Suprapubic skin (tissue), 4 donors: Measurements from ENCODE around the gene B3GALT5. TPM values are rescaled to one million over a fixed set of nuclear protein-coding genes. Genes with fewer than 3 reads are reported as not detected.

Experiments
- DNase-seq, 2 donors: peaks; one replicate each; pipeline ENCODE4 v3.0.0-alpha.2; 2019; ENCODE audit warnings: low spot score in 2 of 2
- H3K27ac ChIP-seq: fragments of 200-600 bp; sonication (generic); one replicate; pipeline ENCODE4 v1.5.1; 2019
- H3K27me3 ChIP-seq: fragments of 200-600 bp; sonication (generic); one replicate; pipeline ENCODE4 v1.5.1; 2019
- H3K36me3 ChIP-seq: fragments of 200-600 bp; sonication (generic); one replicate; pipeline ENCODE4 v1.5.1; 2019
- H3K4me1 ChIP-seq: fragments of 200-600 bp; sonication (generic); one replicate; pipeline ENCODE4 v1.5.1; 2019
- H3K4me3 ChIP-seq: fragments of 200-600 bp; sonication (generic); one replicate; pipeline ENCODE4 v1.5.1; 2019; ENCODE audit warnings: mild to moderate bottlenecking
- H3K9me3 ChIP-seq: fragments of 200-600 bp; sonication (generic); one replicate; pipeline ENCODE4 v1.5.1; 2019
- CTCF ChIP-seq, 2 donors: fragments of 200-600 bp in 1 of 2; fragments of 450-650 bp in 1 of 2; sonication (generic) in 1 of 2; IDR thresholded peaks; one replicate each; pipeline ENCODE4 v1.5.1; 2016 to 2019; ENCODE audit warnings: antibody characterized with exemption in 2 of 2, mild to moderate bottlenecking in 1 of 2, moderate library complexity in 1 of 2
- EP300 ChIP-seq: sonication (generic); formaldehyde crosslinking; IDR thresholded peaks from one replicate; pipeline ENCODE4 v1.6.1; 2017; ENCODE audit warnings: antibody characterized with exemption
- POLR2A ChIP-seq, 2 donors: fragments of 450-650 bp; IDR thresholded peaks; one replicate each; pipeline ENCODE4 v1.6.1; 2017; ENCODE audit warnings: antibody characterized with exemption in 2 of 2, mild to moderate bottlenecking in 2 of 2, moderate library complexity in 2 of 2
- POLR2AphosphoS5 ChIP-seq, 3 donors: sonication (generic); formaldehyde crosslinking; IDR thresholded peaks; one replicate each; pipeline ENCODE4 v1.6.1; 2017; ENCODE audit warnings: antibody characterized with exemption in 3 of 3
- WGBS: methylation state at CpG from one replicate; pipeline ENCODE4 v1.1.5; 2018; 5-methylcytosine and 5-hydroxymethylcytosine counted together
- total RNA-seq, 4 donors: library from RNA; depleted of rRNA; stranded (reverse); fragments of >200 nt; gene quantifications; one replicate each; pipeline ENCODE4 v1.1.0, GENCODE V29; 2016

The B3GALT5 gene
- total RNA-seq, 4 donors from 2014 or later = 0.89 to 5.9 (median 3.1) TPM

DNA sequence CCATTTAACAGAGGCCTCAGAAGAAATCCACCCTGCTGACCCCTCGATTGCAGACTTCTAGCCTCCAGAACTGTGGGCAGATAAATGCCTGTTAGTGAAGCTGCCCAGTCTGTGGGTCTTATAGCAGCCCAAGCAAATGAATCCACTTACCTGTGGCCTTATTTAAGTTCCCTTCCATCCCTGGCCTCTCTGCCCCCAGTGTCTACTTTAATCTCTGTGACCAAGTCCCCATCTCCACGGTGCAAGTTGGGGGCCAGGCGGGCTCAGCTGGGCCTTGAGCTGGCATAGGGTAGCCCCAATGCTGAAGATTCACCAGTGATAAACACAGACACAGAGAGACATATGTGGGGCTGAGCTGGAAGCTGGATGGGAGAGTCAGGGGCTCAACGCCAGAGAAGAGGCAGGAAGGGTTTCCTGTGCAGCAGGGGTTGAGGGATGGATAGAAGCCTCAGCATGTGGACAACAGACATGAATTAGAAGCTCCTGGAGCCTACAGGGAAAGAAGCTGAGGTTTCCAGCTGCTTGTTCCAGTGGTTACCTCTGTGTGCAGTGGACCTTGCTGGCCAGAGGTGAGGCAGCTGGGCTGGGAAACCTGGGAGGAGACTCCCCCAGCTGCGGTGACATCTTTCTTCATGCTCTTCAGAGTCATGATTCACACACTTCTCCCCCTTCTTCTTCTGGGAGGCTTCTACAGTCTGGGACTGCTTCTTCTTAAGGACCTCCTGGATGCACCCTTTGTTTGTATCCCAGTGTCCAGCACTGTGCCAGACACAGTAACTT is 13.4 kb upstream of the B3GALT5 start:
- no peaks in the 10 kb centered on the region for H3K36me3 ChIP-seq
- no peaks in the 10 kb centered on the region for H3K9me3 ChIP-seq
- no peaks in the 10 kb centered on the region for H3K27me3 ChIP-seq
- no peaks in the 10 kb centered on the region for H3K4me1 ChIP-seq
- DNase-seq = no peak
- no peak overlapping the region for H3K27ac ChIP-seq
- no peak overlapping the region for H3K4me3 ChIP-seq
- TF ChIP-seq CTCF (IDR thresholded peaks at IDR 0.05) = no peak
- no peak for TF ChIP-seq EP300
- no peak for TF ChIP-seq POLR2A (IDR thresholded peaks at IDR 0.05)
- TF ChIP-seq POLR2AphosphoS5 (IDR thresholded peaks at IDR 0.05) = no peak
- 85% methylated on average over 5 of the region's 5 CpGs for WGBS

GRCh38 chr21:39601187-39601928 is 11.4 kb upstream of the B3GALT5 start:
- Histone ChIP-seq H3K4me3 (no peak overlapping the region), H3K27ac (no peak overlapping the region), H3K4me1 (no peaks in the 10 kb centered on the region), H3K27me3 (no peaks in the 10 kb centered on the region), H3K9me3 (no peaks in the 10 kb centered on the region), H3K36me3 (no peaks in the 10 kb centered on the region)
- DNase-seq = no peak
- TF ChIP-seq CTCF (IDR thresholded peaks at IDR 0.05) (no peak), EP300 (no peak), POLR2A (IDR thresholded peaks at IDR 0.05) (no peak), POLR2AphosphoS5 (IDR thresholded peaks at IDR 0.05) (no peak)
- WGBS = 63% methylated on average over 17 of the region's 17 CpGs

DNA sequence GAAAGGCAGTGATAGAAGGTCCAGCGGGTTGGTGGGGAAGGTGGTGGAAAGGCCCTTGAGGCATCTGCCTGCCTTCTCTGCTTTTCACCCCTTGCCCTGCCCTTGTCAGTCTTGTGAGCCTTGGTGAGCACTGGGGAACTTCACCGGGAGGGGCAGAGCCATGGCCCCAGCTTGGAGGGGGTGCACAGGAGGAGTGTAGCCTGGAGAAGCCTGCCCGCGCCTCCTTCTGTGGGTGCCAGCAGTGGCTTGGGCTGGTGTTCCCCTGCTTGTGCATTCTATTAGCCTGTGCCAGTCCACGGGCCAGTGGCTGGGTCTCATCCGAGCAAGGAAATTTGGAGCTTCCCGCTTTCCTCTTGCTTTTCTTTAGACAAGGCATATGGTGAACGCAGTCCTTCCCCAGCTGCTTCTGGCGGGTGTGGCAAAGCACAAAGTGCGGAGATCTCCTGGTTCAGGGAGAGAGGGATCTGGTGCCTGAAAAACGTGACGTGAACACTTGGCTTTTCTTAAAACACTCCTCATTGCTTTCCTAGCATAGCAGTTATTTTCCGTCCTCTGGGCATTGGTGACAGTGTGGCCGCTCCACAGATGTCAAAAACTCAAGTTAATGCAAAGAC is 10.6 kb upstream of the B3GALT5 start:
- Histone ChIP-seq H3K36me3 (no peaks in the 10 kb centered on the region), H3K4me3 (no peak overlapping the region), H3K27me3 (no peaks in the 10 kb centered on the region), H3K9me3 (no peaks in the 10 kb centered on the region), H3K27ac (no peak overlapping the region), H3K4me1 (no peaks in the 10 kb centered on the region)
- TF ChIP-seq EP300 (no peak), POLR2A (IDR thresholded peaks at IDR 0.05) (no peak), POLR2AphosphoS5 (IDR thresholded peaks at IDR 0.05) (no peak), CTCF (IDR thresholded peaks at IDR 0.05) (no peak)
- WGBS = 71% methylated on average over 13 of the region's 14 CpGs
- no peak for DNase-seq

GRCh38 chr21:39602793-39603192 is 9.9 kb upstream of the B3GALT5 start:
- Histone ChIP-seq H3K4me1 (no peaks in the 10 kb centered on the region), H3K4me3 (no peak overlapping the region), H3K27me3 (no peaks in the 10 kb centered on the region), H3K36me3 (no peaks in the 10 kb centered on the region), H3K27ac (no peak overlapping the region), H3K9me3 (no peaks in the 10 kb centered on the region)
- WGBS = 79% methylated on average over 4 of the region's 4 CpGs
- no peak for DNase-seq
- TF ChIP-seq EP300 (no peak), POLR2A (IDR thresholded peaks at IDR 0.05) (no peak)

DNA sequence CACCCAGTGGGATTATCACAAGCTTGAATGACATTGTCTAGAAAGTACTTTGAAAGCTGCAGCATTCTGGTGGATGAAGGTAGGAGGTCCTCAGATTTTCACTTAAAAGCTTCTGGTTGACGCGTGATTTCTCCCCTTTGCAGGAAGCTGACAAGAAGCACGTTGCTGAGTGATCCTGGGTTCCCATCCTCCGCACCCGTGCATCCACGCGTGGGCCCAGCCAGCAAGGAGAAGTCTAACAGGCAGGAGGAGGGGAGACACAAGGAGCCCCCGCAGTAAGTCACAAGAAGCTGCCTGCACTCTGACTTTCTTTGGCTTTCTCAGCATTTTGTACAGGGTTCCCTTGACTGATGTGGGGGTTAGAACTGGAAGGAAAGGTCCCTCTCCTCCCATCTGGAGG is 7.8 kb upstream of the B3GALT5 start:
- TF ChIP-seq EP300 = no peak
- no peak for TF ChIP-seq POLR2A (IDR thresholded peaks at IDR 0.05)
- no peak for TF ChIP-seq POLR2AphosphoS5 (IDR thresholded peaks at IDR 0.05)
- TF ChIP-seq CTCF (IDR thresholded peaks at IDR 0.05) = no peak
- H3K36me3 ChIP-seq = no peaks in the 10 kb centered on the region
- H3K27ac ChIP-seq = no peak overlapping the region
- H3K9me3 ChIP-seq = no peaks in the 10 kb centered on the region
- no peak for DNase-seq
- H3K27me3 ChIP-seq = no peaks in the 10 kb centered on the region
- H3K4me3 ChIP-seq = no peak overlapping the region
- no peaks in the 10 kb centered on the region for H3K4me1 ChIP-seq
- WGBS = 92% methylated on average over 8 of the region's 8 CpGs
